DMS 273 (cell line): Measurements from ENCODE around the gene PKLR.
"Not testable (repeated sequence)": the region's sequence is repeated elsewhere in the genome, so short reads cannot be mapped to it uniquely, and the experiment has no call there.

ENCODE experiments used
- DNase-seq: peaks from one replicate; lab custom pipeline; 2025; ENCODE audit not compliant: unreplicated experiment; lab: John Stamatoyannopoulos, UW

Gene PKLR

GRCh38 chr1:155318082-155318481 lies 16.8 kb upstream of the PKLR start:
- no peak for DNase-seq

- DNase-seq = no peak
These were observed 15.7 kb upstream of the PKLR start for GRCh38 chr1:155316922-155317321.

- DNase-seq = no peak
These were observed 12.0 kb upstream of the PKLR start for GRCh38 chr1:155313261-155313660.

GRCh38 chr1:155309423-155310021 lies 8.3 kb upstream of the PKLR start:
- DNase-seq = peak; percentile 39

GRCh38 chr1:155308493-155309422 lies 7.5 kb upstream of the PKLR start, which contains the start of gene FDPS:
FDPS (plus strand) TSS chr1:155308866; CDS start chr1:155309790, 924 bp downstream.
- DNase-seq = peak; percentile 99

GRCh38 chr1:155307247-155307740 lies 6.1 kb upstream of the PKLR start:
- DNase-seq = peak; percentile 69

GRCh38 chr1:155305881-155306391 lies 4.7 kb upstream of the PKLR start:
- DNase-seq = no peak

- no peak for DNase-seq
These were observed 3.4 kb upstream of the PKLR start for GRCh38 chr1:155304558-155305063.

- DNase-seq = no peak
These were observed 497 bp downstream of the PKLR start for GRCh38 chr1:155300553-155301329.

- no peak for DNase-seq
These were observed 1.2 kb downstream of the PKLR start for GRCh38 chr1:155300024-155300423.

GRCh38 chr1:155297384-155297783 lies 3.9 kb downstream of the PKLR start:
- DNase-seq = no peak

- DNase-seq = no peak
These were observed 4.6 kb downstream of the PKLR start for GRCh38 chr1:155296661-155297060.

- DNase-seq = no peak
These were observed 5.3 kb downstream of the PKLR start for GRCh38 chr1:155295942-155296267.

GRCh38 chr1:155295183-155295941 lies 5.9 kb downstream of the PKLR start:
- DNase-seq = no peak

GRCh38 chr1:155294520-155295182 lies 6.6 kb downstream of the PKLR start:
- no peak for DNase-seq

GRCh38 chr1:155293086-155293749 lies 8.0 kb downstream of the PKLR start:
- no peak for DNase-seq

GRCh38 chr1:155291006-155291405 lies 10.2 kb downstream of the PKLR start:
- not testable (repeated sequence) for DNase-seq

- no peak for DNase-seq
These were observed 13.2 kb downstream of the PKLR start for GRCh38 chr1:155287987-155288543.

- no peak for DNase-seq
These were observed 14.7 kb downstream of the PKLR start for GRCh38 chr1:155286544-155286943.
